GM18867 (cell line): ENCODE results near the gene LTF.
"Not testable (repeated sequence)": the region's sequence is repeated elsewhere in the genome, so short reads cannot be mapped to it uniquely, and the experiment has no call there.

ENCODE experiments used
- ATAC-seq: cut with Tn5 transposase; IDR thresholded peaks from one replicate; pipeline ENCODE4 v1.9.1; 2021; ENCODE audit warnings: mild to moderate bottlenecking, moderate library complexity; ENCODE audit not compliant: unreplicated experiment

Gene LTF

DNA sequence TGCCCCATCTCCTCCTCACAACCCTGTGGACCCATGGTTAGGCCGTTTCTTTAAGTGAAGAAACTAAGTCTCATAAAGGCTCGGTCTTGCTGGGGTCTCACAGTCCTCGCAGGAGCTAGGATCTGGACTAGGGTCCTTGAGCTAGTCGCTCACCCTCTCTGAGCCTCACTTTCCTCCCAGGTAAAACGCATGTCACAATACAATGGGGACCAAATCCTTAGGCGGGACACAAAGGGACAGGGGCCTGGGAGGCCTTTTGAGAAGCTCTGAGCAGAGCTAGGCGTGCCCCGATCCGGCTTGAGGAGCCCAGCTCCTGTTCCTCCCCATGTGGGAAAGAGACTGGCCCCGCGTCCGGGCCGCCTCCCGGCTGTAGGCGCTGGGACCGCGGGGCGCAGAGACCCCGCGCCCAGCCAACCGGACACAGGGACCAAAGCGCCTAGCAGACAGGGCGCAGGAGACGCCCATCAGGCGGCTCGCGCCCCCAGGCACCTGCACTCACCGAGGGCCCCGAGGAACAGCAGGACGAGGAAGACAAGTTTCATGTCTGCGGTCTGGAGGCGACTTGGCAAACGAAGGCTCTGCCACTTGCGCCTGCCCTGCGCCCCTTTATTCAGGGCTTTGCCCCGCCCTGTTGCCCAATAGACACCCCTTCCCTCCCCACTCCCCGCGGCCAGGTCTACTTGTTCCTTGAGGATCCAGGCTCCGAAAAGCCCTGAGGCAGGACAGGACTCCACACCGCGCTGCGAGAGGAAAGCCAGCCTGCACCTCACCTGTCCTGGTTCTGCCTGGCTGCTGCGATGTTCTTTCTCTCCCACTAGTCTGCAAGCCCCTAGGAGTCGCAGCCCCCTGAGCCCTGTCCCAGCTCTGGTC is at the start of gene LTF:
Gene LTF (minus strand): TSS at position 580 of the 870 bp plus-strand sequence. CDS start 38 bp downstream, at position 542.
- no peak for ATAC-seq

DNA sequence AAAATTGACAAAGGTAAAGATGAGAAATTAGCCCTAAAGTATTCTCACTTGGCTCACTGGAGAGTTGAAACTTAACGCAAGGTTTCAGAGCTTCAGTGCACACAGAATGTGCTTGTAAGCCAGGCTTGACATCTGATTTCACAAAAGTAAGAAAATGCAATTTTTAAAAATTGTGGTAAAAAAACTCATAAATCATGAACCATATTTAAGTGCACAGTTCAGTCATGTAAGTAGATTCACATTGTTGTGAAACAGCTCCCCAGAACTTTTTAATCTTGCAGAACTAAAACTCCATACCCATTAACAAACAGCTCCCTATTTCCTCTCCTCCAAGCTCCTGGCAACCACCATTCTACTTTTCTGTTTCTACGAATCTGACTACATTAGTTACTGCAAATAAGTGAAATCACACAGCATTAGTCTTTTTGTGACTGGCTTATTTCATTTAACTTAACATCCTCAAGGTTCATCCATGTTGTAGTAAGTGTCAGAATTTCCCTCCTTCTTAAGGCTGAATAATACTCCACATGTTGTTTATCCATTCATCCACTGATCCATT is 47.6 kb upstream of the LTF start:
- ATAC-seq = no peak

DNA sequence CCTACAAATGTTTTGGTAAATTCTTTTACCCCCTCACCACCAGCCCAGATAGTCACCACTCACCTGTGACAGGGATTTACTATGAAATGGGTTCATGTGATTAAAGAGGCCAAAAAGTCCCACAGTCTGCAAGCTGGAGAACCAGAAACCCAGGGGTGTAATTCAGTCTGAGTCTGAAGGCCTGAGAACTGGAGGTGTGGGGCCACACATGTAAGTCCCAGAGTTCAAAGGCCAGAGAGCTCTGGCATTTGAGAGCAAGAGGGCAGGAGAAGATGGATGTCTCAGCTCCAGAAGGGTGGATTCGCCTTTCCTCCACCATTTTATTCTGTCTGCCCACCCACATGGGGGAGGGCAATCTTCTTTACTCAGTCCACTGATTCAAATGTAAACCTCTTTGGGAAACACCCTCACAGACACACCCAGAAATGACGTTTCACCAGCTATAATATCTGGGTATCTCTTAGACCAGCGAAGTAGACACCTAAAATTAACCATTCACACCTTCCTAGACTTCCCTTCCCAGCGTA is 45.0 kb upstream of the LTF start:
- no peak for ATAC-seq

DNA sequence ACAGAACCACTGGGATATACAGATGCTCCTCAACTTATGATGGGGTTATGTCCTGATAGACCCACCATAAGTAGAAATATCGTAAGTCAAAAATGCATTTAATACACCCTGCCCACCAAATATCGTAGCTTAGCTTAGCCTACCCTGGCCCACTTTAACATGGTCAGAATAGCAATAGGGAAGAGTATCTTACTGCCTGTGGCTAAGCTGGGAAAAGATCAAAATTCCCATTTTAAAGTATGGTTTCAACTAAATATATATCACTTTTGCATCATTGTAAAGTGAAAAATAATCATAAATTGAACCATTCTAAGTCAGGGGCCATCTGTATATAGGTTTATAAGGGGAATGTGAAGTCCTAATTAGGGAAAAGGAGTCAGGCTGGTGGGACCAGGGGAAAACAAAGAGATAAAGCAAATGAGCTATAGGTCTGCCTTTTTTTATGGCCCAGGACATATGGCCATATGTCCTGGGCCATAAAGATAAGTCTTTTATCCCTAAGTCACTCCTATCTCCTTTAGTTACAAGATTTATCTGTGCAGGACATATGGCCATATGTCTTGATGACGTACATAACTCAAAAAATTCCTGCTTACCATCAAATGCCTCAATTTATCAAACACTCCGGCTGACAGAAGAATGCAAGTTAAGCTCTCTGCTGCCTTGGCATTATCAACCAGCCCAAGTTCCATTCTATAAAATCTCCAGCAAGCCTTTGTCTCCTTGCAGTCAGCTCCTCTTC is 44.3 kb upstream of the LTF start:
- ATAC-seq = no peak

DNA sequence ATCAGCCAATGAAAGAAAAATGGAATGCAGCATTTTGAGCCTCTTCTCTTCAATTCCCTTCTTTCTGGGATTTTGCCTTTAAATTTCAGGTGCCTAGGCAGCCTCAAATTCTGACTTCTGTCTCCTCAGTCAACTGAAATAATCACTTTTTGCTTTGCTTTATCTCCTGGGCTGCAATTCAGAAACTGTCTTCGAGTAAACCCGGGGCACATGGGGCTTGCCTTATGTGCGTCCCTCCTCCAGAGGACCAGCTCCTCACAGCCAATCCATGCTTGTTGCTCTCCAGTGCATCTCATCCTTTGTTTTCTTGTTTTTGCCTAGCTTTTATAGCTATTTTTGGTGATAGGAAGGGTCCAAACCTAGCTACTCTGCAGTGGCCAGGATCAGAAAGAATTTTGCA is 41.8 kb upstream of the LTF start:
- no peak for ATAC-seq

DNA sequence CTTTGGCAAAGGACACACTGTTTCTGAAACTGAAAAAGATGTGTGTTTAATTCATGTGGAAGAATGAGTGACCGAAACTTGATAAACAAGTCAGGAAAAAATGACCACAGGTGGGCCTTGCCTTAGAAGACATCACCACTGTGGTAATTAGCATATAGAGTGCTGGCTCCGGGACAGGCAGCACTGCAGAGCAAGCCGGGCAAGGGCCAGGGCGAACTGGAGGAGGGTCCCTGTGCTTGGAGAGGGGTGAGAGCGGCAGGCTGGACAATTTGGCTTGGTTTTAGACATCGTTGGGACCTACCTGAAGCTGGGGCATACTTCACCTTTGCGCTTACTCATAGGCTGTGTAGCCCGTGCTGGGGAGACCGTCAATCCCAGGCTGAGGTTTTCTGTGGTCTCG is 41.2 kb upstream of the LTF start:
- no peak for ATAC-seq

DNA sequence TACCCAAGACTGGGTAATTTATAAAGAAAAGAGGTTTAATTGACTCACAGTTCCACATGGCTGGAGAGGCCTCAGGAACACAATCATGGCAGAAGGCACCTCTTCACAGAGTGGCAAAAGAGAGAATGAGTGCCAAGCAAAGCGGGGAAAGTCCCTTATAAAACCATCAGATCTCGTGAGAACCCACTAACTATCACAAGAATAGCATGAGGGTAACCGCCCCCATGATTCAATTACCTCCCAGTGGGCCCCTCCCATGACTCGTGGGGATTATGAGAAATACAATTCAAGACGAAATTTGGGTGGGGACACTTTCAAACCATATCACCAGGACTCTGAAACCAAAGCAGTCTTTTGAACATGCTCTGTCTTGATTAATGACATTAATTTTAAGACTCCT is 40.1 kb upstream of the LTF start:
- no peak for ATAC-seq

DNA sequence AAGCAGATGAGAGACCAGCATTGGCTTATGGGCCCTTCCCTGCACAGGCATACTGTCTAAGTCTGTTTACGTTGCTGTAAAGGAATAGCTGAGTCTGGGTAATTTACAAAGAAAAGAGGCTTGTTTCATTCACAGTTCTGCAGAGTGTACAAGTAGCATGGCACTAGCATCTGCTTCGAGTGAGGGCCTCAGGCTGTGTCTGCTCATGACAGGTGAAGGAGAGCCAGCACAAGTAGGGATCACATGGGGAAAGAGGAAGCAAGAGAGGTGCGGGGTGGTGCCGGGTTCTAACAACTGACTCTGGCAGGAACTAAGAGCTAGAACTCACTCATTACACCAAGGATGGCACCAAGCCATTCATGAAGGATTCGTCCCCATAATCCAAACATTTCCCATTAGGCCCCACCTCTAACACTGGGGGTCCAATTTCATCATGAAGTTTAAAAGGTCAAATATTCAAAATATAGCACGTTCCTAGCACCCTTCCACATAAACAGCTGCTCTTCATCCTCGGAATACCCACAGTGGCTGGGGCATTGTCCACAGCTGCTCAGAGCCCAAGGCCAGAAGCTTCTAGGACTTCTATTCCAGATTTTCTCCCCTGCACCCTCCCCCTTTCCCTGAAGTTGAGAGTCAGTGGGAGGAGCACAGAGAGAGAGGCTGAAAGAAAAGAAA is 38.6 kb upstream of the LTF start:
- ATAC-seq = no peak

DNA sequence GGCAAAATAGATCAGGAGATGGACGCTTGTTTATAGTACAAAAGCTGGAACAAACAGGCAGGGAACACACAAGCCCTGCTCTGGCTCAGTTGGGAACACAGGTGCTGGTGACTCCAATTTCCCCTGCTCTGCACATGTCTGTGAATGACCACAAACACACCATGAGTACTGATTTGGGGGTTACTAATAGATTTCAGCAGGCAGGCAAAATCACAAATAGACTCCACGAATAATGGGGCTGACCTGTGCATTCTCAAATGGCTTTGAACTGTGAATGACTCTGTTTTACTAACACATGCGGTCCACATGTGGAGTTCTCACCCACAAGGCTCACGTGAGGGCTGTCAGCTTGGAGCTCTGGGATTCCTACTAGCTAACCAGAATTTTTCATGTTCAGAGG is 37.0 kb upstream of the LTF start:
- no peak for ATAC-seq

DNA sequence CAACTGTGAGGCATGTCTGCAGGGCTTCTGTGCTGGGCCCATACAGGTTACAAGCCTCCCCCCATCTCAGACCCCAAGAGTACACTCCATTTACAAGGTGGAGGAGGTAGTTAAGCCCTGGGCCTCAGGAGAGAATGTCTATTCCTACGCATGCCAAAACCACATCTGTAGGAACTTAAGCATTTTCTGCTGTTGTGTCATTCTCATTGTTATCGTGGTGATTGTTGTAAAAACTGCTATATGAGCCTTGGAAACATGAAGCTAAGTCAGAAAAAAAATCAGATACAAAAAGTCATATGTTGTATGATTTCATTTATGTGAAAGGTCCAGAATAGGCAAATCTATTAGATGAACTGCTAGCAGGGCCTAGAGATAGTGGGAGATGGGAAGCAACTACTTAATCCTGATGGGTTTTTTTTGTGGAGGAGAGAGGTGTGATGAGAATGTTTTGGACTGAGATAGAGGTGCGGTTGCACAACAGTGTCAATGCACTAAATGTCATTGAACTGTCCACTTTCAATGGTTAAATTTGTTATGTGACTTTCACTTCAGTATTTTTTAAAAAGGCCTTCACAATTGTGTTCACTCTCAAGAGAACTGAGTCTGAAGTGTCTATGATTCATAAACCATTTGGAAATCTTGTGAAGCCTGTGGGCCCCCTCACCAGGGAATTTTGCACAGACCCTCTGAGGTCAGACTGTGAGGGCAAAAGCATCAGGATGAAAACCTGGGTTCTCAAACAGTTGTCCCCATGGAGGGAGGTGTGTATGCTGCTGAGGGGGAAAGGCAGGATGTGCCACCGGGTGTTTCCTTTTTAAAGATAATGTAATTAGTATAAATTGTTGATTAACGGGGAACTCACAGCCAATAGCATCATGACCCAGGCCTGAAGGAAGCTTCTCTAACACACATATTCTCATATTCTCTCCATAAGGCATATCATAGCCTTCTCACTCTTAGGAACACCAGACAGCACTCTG is 36.2 kb upstream of the LTF start:
- no peak for ATAC-seq

DNA sequence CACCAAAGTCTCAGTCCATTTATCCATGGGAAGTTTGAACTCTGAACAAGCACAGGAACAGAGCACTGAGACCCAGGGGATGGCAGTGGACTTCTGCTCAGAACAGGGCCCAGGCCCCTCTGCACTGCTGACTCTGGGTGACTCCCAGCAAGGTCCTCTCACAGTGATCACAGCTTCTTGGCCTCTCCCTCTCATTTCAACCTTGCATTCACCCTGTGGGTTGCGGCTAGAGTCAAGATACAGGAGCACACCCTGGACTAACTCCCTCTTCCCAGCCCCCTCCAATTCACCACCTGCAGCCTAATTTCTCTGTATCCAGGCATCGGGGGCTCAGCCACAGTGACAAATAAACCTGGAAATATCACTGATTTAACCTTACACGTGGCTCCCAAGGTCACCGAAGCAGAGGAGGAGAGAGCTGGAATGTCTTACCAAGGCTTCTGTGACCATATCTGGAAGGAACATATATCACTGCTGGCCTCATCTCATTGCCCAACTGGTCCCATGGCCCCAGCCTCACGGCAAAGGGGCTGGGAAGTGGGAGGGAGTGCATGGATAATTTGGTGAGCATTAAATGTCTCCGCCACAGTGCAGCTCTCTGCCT is 34.3 kb upstream of the LTF start:
- no peak for ATAC-seq

DNA sequence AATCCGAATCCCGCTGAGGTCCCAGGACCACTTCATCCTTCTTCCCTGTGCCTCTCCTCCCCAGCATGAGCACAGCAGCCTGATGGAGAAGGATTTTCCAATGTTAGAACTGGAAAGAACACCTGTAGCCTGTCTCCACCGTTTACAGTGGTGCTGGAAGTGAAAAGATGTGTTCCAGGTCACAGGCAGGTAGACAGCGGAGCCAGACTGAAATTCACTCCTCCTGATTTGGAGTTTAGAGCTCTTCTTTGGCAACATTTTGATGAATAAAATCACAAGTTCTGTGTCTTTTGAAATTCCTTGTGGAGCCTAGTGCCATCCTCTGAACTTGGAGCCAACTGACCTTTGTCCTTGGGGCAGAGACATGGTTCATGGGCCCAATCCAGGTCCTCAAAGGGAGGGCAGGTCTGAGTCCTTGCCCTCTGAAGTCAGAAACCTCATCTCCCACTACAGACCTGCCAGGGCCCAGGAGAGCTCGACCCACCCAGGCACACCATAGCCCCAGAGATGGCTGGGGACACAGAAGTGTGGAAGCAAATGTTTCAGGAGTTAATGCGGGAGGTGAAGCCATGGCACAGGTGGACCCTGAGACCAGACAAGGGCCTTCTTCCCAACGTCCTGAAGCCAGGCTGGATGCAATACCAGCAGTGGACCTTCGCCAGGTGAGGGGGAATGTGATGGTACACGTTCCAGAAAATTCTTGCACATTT is 33.0 kb upstream of the LTF start, which contains the start of gene RTP3:
Gene RTP3 (plus strand): TSS at position 421 of the 710 bp plus-strand sequence. CDS start 87 bp downstream, at position 508.
- ATAC-seq = no peak

DNA sequence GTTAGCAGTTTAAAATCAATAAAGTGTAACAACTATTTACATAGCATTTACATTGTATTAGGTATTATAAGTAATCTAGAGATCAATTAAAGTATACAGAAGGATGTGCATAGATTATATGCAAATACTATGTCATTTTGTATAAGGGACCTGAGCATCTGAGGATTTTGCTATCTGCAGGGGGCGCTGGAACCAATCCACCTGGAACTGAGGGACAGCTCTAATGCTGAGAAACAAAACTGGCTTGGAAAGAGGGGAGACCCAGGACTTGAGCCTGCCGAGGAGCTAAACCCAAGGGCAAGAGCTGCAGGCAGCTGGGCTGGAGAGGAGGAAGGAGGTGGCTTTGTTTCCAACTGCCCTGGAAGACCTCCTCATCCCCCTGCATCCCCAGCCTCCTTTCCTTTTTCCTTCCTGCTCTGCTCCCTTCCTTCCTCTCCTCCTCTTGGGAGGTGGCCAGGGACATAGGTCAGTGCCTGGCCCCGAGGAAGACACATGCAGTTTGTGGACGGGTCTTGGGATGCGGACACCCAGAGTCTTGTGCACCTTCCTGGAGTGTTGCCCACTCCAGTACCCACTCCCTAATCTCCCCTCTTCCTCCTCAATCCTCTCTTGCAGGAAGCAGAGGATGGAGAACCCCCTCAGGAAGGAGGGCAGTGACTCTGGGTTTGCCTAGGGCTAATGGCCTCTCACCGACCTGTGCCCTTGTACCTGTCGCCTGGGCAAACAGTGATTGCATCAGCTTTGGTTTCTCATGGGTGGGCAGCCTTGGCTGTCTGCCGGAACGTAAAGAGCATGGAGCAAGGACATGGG is 32.2 kb upstream of the LTF start:
- no peak for ATAC-seq

DNA sequence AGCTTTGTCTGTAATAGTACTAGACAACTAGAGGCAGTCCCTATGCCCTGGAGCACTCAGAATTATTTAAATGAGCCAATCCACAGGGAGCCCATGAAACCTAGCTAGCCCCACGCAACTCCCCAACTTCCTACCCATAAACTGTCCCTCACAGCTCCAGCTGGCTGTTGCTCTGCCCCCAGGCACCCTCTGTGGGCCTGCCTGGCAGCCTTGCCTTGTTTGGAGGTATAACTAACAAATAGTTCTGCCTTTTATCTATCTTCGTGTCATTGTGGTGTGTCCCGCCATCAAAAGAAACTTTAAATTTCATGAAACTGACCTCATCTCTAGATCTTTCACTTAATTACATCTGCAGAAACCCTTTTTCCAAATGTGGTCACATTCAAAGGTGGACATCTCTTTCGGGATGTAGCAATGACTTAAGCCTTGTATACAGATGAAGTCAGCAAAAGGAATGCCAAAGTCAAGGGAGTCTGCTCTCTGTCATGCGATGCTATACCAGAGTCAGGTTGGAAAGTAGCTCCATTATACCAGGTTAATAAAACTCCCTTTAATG is 31.3 kb upstream of the LTF start:
- no peak for ATAC-seq

DNA sequence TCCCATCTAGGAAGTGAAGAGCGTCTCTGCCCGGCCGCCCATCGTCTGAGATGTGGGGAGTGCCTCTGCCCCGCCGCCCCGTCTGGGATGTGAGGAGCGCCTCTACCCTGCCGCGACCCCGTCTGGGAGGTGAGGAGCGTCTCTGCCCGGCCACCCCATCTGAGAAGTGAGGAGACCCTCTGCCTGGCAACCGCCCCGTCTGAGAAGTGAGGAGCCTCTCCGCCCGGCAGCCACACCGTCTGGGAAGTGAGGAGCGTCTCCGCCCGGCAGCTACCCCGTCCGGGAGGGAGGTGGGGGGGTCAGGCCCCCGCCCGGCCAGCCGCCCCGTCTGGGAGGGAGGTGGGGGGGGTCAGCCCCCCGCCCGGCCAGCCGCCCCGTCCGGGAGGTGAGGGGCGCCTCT is 29.8 kb upstream of the LTF start:
- not testable (repeated sequence) for ATAC-seq

DNA sequence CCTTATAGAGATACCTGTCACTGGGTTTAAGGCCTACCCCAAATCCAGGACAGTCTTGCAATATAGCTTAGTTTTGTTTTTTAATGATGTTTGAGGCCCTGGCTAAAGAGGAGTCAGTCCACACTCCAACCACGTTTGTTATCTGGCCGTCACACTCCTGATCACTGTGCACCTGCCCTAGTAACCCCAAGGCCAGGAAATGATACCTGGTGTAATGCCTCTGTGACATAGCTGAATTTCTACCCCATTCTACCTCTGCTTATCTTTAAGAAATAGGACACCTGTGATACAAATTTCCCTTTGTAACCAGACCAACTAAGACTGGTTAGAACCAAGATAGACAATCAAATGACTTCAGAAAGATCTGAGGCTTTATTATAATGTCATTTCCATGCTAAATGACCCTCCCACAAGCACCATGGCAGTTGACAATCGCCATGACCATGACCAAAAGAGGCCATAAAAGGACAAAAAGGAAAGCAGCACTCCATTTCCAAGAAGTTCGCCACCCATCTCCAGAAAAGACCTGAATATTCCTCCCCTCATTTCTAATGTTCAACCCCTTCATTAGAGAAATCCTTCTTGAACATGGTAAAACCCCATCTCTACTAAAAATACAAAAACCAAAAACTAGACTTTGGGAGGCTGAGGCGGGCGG is 28.3 kb upstream of the LTF start:
- ATAC-seq = no peak
